ENCODE measurements around the gene THEMIS2. TPM values are rescaled to one million over a fixed set of nuclear protein-coding genes. Genes with fewer than 3 reads are reported as not detected.

THEMIS2 gene
- total and polyA plus RNA-seq, 2 of the 8 experiments (the other 6 are each of a cell fraction or from before 2014, with no cell fraction given): 12.4 to 28.0 TPM

DNA sequence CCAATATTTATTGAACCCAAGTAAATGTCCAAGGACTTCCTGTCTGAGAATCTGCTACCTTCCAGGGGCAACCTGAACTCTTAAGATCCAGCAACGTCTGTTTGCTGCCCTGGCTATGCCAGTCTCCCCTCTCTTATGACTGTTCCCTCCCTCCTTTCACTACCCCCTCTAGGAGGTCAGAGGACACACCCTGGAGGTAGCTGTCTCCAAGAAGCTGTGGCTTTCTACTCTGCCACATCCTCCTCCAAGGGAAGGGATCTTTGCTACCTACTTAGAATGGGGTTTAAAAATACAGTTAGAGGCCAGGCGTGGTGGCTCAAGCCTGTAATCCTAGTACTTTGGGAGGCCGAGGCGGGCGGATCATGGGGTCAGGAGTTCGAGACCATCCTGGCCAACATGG is 58.8 kb downstream of the THEMIS2 start (continued):
- TF ChIP-seq, protein P1, sequence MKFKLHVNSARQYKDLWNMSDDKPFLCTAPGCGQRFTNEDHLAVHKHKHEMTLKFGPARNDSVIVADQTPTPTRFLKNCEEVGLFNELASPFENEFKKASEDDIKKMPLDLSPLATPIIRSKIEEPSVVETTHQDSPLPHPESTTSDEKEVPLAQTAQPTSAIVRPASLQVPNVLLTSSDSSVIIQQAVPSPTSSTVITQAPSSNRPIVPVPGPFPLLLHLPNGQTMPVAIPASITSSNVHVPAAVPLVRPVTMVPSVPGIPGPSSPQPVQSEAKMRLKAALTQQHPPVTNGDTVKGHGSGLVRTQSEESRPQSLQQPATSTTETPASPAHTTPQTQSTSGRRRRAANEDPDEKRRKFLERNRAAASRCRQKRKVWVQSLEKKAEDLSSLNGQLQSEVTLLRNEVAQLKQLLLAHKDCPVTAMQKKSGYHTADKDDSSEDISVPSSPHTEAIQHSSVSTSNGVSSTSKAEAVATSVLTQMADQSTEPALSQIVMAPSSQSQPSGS (IDR thresholded peaks at IDR 0.05; ENCODE audit: low read length): no peak
- no peak for TF ChIP-seq CHD2 (IDR thresholded peaks at IDR 0.05; ENCODE audit: low read length)
- TF ChIP-seq, protein P2, sequence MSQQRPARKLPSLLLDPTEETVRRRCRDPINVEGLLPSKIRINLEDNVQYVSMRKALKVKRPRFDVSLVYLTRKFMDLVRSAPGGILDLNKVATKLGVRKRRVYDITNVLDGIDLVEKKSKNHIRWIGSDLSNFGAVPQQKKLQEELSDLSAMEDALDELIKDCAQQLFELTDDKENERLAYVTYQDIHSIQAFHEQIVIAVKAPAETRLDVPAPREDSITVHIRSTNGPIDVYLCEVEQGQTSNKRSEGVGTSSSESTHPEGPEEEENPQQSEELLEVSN (IDR thresholded peaks at IDR 0.05): no peak
